OCI-LY1 (cell line): ENCODE results near the gene POLD4.

Experiments used
- CTCF ChIP-seq: fragments of 200-600 bp; sonication (generic), shearing (Covaris generic); IDR thresholded peaks from 2 replicates; pipeline ENCODE4 v1.5.1; 2017; ENCODE audit warnings: mild to moderate bottlenecking, antibody characterized with exemption, low read length, moderate library complexity, mixed read lengths
- EZH2 ChIP-seq: fragments of 200-600 bp; sonication (generic), shearing (Covaris generic); IDR thresholded peaks from 2 replicates; pipeline ENCODE4 v1.8.0; 2017; ENCODE audit warnings: borderline replicate concordance, mixed run types, mild to moderate bottlenecking, antibody characterized with exemption, low read length, moderate library complexity, mixed read lengths

DNA sequence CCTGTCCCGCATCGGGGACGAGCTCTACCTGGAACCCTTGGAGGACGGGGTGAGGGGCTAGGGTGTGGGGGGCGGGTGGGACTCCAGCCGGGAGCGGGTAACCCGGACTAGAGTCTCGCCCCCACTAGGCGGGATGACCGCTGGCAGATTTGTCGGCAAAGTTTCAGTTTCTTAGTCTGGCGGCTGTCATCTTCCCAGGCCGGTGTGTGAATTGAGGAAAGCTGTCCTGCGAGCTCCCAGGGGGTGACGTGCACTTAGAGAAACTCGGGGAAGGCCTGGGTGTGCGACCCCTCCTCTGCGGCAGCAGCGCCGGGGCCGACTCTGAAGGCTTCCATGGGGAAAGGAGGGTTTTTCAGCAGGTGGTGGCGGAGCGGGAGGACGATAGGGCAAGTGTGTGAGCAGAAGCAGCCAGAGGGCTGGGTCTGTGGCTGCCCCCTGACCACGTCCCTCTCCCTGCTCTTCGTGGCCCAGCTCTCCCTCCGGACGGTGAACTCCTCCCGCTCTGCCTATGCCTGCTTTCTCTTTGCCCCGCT is 38.9 kb upstream of the POLD4 start:
- TF ChIP-seq CTCF (no peak), EZH2 (no peak)
